ENCODE data around the gene EXOC4.
A peak's percentile ranks its signal among the peaks of the same experiment; 100 is the strongest.

The EXOC4 gene

GRCh38 chr7:133339772-133340171 lies 86.9 kb downstream of the EXOC4 start:
- ChIA-PET POLR2A (ENCODE audit: low non-redundant PET) (no interaction called here), CTCF (interaction anchor here (0.6 kb wide), 1 partner anchor 38 kb away, joined by 3 read pairs; no protein-coding TSS in a partner anchor)
- H3K27ac ChIP-seq = no peak overlapping the region
- TF ChIP-seq CTCF (conservative IDR thresholded peaks at IDR 0.05; ENCODE audit: low read depth) = no peak
- DNase-seq (ENCODE audit: low spot score) = no peak

- CTCF ChIA-PET = no interaction called here
- POLR2A ChIA-PET (ENCODE audit: low non-redundant PET) = no interaction called here
- H3K27ac ChIP-seq = no peak overlapping the region
- TF ChIP-seq CTCF (conservative IDR thresholded peaks at IDR 0.05; ENCODE audit: low read depth) = peak; percentile 40
- peak; percentile 8 for DNase-seq (ENCODE audit: low spot score)
Observed at GRCh38 chr7:133344275-133344674, 91.4 kb downstream of the EXOC4 start.

- POLR2A ChIA-PET (ENCODE audit: low non-redundant PET) = no interaction called here
- CTCF ChIA-PET = no interaction called here
- no peak for DNase-seq (ENCODE audit: low spot score)
- no peak for TF ChIP-seq CTCF (conservative IDR thresholded peaks at IDR 0.05; ENCODE audit: low read depth)
- H3K27ac ChIP-seq = no peak overlapping the region
Observed at GRCh38 chr7:133345690-133346421, 93.0 kb downstream of the EXOC4 start.

GRCh38 chr7:133348250-133348649 lies 95.4 kb downstream of the EXOC4 start:
- ChIA-PET CTCF (no interaction called here), POLR2A (ENCODE audit: low non-redundant PET) (no interaction called here)
- H3K27ac ChIP-seq = no peak overlapping the region
- no peak for DNase-seq (ENCODE audit: low spot score)
- TF ChIP-seq CTCF (conservative IDR thresholded peaks at IDR 0.05; ENCODE audit: low read depth) = no peak

GRCh38 chr7:133349101-133349500 lies 96.2 kb downstream of the EXOC4 start:
- CTCF ChIA-PET = no interaction called here
- POLR2A ChIA-PET (ENCODE audit: low non-redundant PET) = no interaction called here

GRCh38 chr7:133352430-133352829 lies 99.6 kb downstream of the EXOC4 start:
- ChIA-PET POLR2A (ENCODE audit: low non-redundant PET) (no interaction called here), CTCF (no interaction called here)
- no peak for TF ChIP-seq CTCF (conservative IDR thresholded peaks at IDR 0.05; ENCODE audit: low read depth)
- H3K27ac ChIP-seq = no peak overlapping the region
- no peak for DNase-seq (ENCODE audit: low spot score)

More at GRCh38 chr7:133349101-133349500, 96.2 kb downstream of the EXOC4 start:
- no peak for TF ChIP-seq CTCF (conservative IDR thresholded peaks at IDR 0.05; ENCODE audit: low read depth)
- no peak for DNase-seq (ENCODE audit: low spot score)
- H3K27ac ChIP-seq = no peak overlapping the region

Measured in RWPE1 (cell line).